Measurements from ENCODE around the gene ADAM12.

ADAM12 gene

GRCh38 chr10:126203746-126204145 lies 184.5 kb downstream of the ADAM12 start:
- Histone ChIP-seq H3K36me3 (no peaks in the 10 kb centered on the region), H3K4me3 (ENCODE audit: low read depth, low read length) (no peak overlapping the region), H3K4me1 (peaks cover 9% of the 10 kb centered on the region), H3K27me3 (no peaks in the 10 kb centered on the region), H3K9me3 (no peaks in the 10 kb centered on the region)
- no peak for DNase-seq
- no peak for TF ChIP-seq CTCF (IDR thresholded peaks at IDR 0.05; ENCODE audit: low read depth, low read length)

- H3K4me1 ChIP-seq: peaks cover 4% of the 10 kb centered on the region
- DNase-seq: no peak
These were observed 186.7 kb downstream of the ADAM12 start for GRCh38 chr10:126201603-126202002.

GRCh38 chr10:126199221-126199998 lies 188.9 kb downstream of the ADAM12 start:
- H3K36me3 ChIP-seq: no peaks in the 10 kb centered on the region
- peak; percentile 69 for DNase-seq
- H3K4me3 ChIP-seq (ENCODE audit: low read depth, low read length): peak overlapping the region; percentile 15
- H3K4me1 ChIP-seq: peaks cover 4% of the 10 kb centered on the region
- TF ChIP-seq CTCF (IDR thresholded peaks at IDR 0.05; ENCODE audit: low read depth, low read length): no peak
- no peaks in the 10 kb centered on the region for H3K27me3 ChIP-seq
- no peaks in the 10 kb centered on the region for H3K9me3 ChIP-seq

More at GRCh38 chr10:126201603-126202002, 186.7 kb downstream of the ADAM12 start:
- no peak for TF ChIP-seq CTCF (IDR thresholded peaks at IDR 0.05; ENCODE audit: low read depth, low read length)
- H3K4me3 ChIP-seq (ENCODE audit: low read depth, low read length): no peak overlapping the region
- H3K36me3 ChIP-seq: no peaks in the 10 kb centered on the region
- H3K27me3 ChIP-seq: no peaks in the 10 kb centered on the region
- H3K9me3 ChIP-seq: no peaks in the 10 kb centered on the region

- TF ChIP-seq CTCF (IDR thresholded peaks at IDR 0.05; ENCODE audit: low read depth, low read length): no peak
- H3K4me1 ChIP-seq: peaks cover 4% of the 10 kb centered on the region
- no peak overlapping the region for H3K4me3 ChIP-seq (ENCODE audit: low read depth, low read length)
- no peaks in the 10 kb centered on the region for H3K9me3 ChIP-seq
- DNase-seq: no peak
- no peaks in the 10 kb centered on the region for H3K36me3 ChIP-seq
- H3K27me3 ChIP-seq: no peaks in the 10 kb centered on the region
These were observed 189.6 kb downstream of the ADAM12 start for GRCh38 chr10:126198681-126199080.

- TF ChIP-seq CTCF (IDR thresholded peaks at IDR 0.05; ENCODE audit: low read depth, low read length): no peak
- DNase-seq: no peak
- Histone ChIP-seq H3K36me3 (no peaks in the 10 kb centered on the region), H3K27me3 (no peaks in the 10 kb centered on the region), H3K9me3 (no peaks in the 10 kb centered on the region), H3K4me1 (peaks cover 4% of the 10 kb centered on the region), H3K4me3 (ENCODE audit: low read depth, low read length) (no peak overlapping the region)
These were observed 191.2 kb downstream of the ADAM12 start for GRCh38 chr10:126197036-126197543.

GRCh38 chr10:126196281-126196680 lies 192.0 kb downstream of the ADAM12 start:
- Histone ChIP-seq H3K27me3 (no peaks in the 10 kb centered on the region), H3K36me3 (no peaks in the 10 kb centered on the region), H3K4me1 (peaks cover 4% of the 10 kb centered on the region), H3K9me3 (no peaks in the 10 kb centered on the region), H3K4me3 (ENCODE audit: low read depth, low read length) (no peak overlapping the region)
- no peak for TF ChIP-seq CTCF (IDR thresholded peaks at IDR 0.05; ENCODE audit: low read depth, low read length)
- no peak for DNase-seq

Data from BE2C (cell line).